B cell (primary cell): ENCODE results near the gene GPR151. TPM values are rescaled to one million over a fixed set of nuclear protein-coding genes. Genes with fewer than 3 reads are reported as not detected.

Source experiments
- ATAC-seq: fragments of 200-7000 bp; cut with Tn5 transposase; one replicate; pipeline ENCODE4 v1.10.0; 2021; ENCODE audit warnings: low read depth, mild to moderate bottlenecking, moderate number of reproducible peaks, moderate library complexity
- CTCF ChIA-PET: fragments of 350-600 bp; sonication (Branson Sonifier 250); formaldehyde crosslinking; loops from one replicate; lab custom pipeline; 2021; ENCODE audit warnings: antibody characterized with exemption, inconsistent platforms; lab: Charles Lee
- POLR2A ChIA-PET: fragments of 350-600 bp; sonication (Branson Sonifier 250); formaldehyde crosslinking; loops from one replicate; lab custom pipeline; 2021; ENCODE audit warnings: antibody characterized with exemption; lab: Charles Lee
- DNase-seq: peaks from one replicate; pipeline ENCODE4 v3.0.0; 2013
- H2AFZ ChIP-seq: 2 replicates; pipeline ENCODE4 v1.6.1; 2012; ENCODE audit warnings: mild to moderate bottlenecking, low read depth, low read length; ENCODE audit not compliant: insufficient read depth, poor library complexity, severe bottlenecking
- H3K27ac ChIP-seq, 2 donors: 1 replicate in 1 of 2; 2 replicates in 1 of 2; pipeline ENCODE4 v1.5.1; 2012 to 2013; ENCODE audit warnings: low read length in 2 of 2, mild to moderate bottlenecking in 2 of 2, moderate library complexity in 1 of 2
- H3K27me3 ChIP-seq, 4 experiments: fragments of 200-600 bp in 1 of 4; sonication (generic) in 1 of 4; replicated peaks in 1 of 4; 1 replicate in 2 of 4; 2 replicates in 2 of 4; pipeline versions ENCODE4 v1.6.1 to v1.7.0; 2013 to 2016; ENCODE audit warnings: low read length in 3 of 4, mild to moderate bottlenecking in 2 of 4, mixed read lengths in 1 of 4, moderate library complexity in 1 of 4; ENCODE audit not compliant: insufficient read depth in 4 of 4, control insufficient read depth in 3 of 4; ENCODE audit errors: control extremely low read depth in 1 of 4
- H3K36me3 ChIP-seq, 2 experiments: replicated peaks in 1 of 2; 1 replicate in 1 of 2; 2 replicates in 1 of 2; pipeline versions ENCODE4 v1.6.1 to v1.7.1; 2013; ENCODE audit warnings: low read length in 1 of 2; ENCODE audit not compliant: insufficient read depth in 2 of 2, control insufficient read depth in 1 of 2; ENCODE audit errors: control extremely low read depth in 1 of 2, extremely low read depth in 1 of 2
- H3K4me1 ChIP-seq, 2 donors: fragments of 200-600 bp in 1 of 2; sonication (generic) in 1 of 2; 1 replicate in 1 of 2; 2 replicates in 1 of 2; pipeline versions ENCODE4 v1.5.1 to v1.6.1; 2013 to 2017; ENCODE audit warnings: low read length in 2 of 2; ENCODE audit not compliant: control insufficient read depth in 2 of 2, insufficient read depth in 2 of 2
- H3K4me2 ChIP-seq: replicated peaks from 2 replicates; pipeline ENCODE3; 2012; ENCODE audit warnings: mild to moderate bottlenecking, low read depth, low read length; ENCODE audit not compliant: poor library complexity, severe bottlenecking
- H3K4me3 ChIP-seq, 5 experiments: fragments of 200-600 bp in 1 of 5; sonication (generic) in 1 of 5; 1 replicate in 3 of 5; 2 replicates in 2 of 5; pipeline versions ENCODE4 v1.5.1 to v1.7.0; 2011 to 2016; ENCODE audit warnings: low read length in 4 of 5, mild to moderate bottlenecking in 4 of 5, low read depth in 2 of 5, control low read depth in 1 of 5, moderate library complexity in 1 of 5; ENCODE audit not compliant: insufficient read depth in 1 of 5; ENCODE audit errors: control extremely low read depth in 1 of 5, extremely low read depth in 1 of 5
- H3K79me2 ChIP-seq: fragments of 200-600 bp; sonication (generic); one replicate; pipeline ENCODE4 v1.6.0; 2016; ENCODE audit warnings: low read length; ENCODE audit not compliant: control insufficient read depth, insufficient read depth
- H3K9ac ChIP-seq: fragments of 200-600 bp; sonication (generic); 2 replicates; pipeline ENCODE4 v1.6.1; 2017; ENCODE audit warnings: mild to moderate bottlenecking, low read length, moderate library complexity
- H3K9me3 ChIP-seq, 3 donors: one replicate each; pipeline versions ENCODE4 v1.6.1 to v1.7.1; 2013; ENCODE audit warnings: low read length in 2 of 3; ENCODE audit not compliant: control insufficient read depth in 2 of 3, insufficient read depth in 1 of 3; ENCODE audit errors: control extremely low read depth in 1 of 3
- H4K20me1 ChIP-seq: 2 replicates; pipeline ENCODE4 v1.6.0; 2012; ENCODE audit warnings: mild to moderate bottlenecking, low read length; ENCODE audit not compliant: insufficient read depth, control insufficient read depth, poor library complexity, severe bottlenecking
- H3K27ac Mint-ChIP-seq: one replicate; pipeline ENCODE4 v1.8.0; 2021; ENCODE audit warnings: mixed read lengths
- H3K27me3 Mint-ChIP-seq: one replicate; pipeline ENCODE4 v1.8.0; 2021; ENCODE audit warnings: mixed read lengths
- H3K4me1 Mint-ChIP-seq: one replicate; pipeline ENCODE4 v1.8.0; 2021; ENCODE audit warnings: mixed read lengths
- H3K4me3 Mint-ChIP-seq: one replicate; pipeline ENCODE4 v1.8.0; 2021; ENCODE audit warnings: mixed read lengths
- H3K9me3 Mint-ChIP-seq: one replicate; pipeline ENCODE4 v1.8.0; 2022; ENCODE audit warnings: mixed read lengths; ENCODE audit not compliant: insufficient read depth
- CTCF ChIP-seq: fragments of 200-600 bp; IDR thresholded peaks from one replicate; pipeline ENCODE4 v1.8.0; 2022; ENCODE audit warnings: antibody characterized with exemption, mild to moderate bottlenecking
- EZH2 ChIP-seq: IDR thresholded peaks from 2 replicates; pipeline ENCODE4 v1.6.1; 2012; ENCODE audit warnings: borderline replicate concordance, low read depth, mild to moderate bottlenecking, moderate library complexity, low read length; ENCODE audit not compliant: insufficient read depth, poor library complexity, severe bottlenecking
- WGBS: methylation state at CpG from one replicate; pipeline ENCODE4 v1.1.5; 2013; ENCODE audit warnings: missing lambda C conversion rate; ENCODE audit not compliant: insufficient coverage; 5-methylcytosine and 5-hydroxymethylcytosine counted together
- intact Hi-C: fragments of 100-400 bp; cut with micrococcal nuclease; formaldehyde crosslinking; loops from one replicate; pipeline ENCODE4 v1.10.0; 2022
- polyA plus RNA-seq: library from polyadenylated mRNA; depleted of rRNA; stranded (reverse); fragments of >200 nt; gene quantifications from 2 replicates; pipeline ENCODE4 v1.2.3, GENCODE V29; 2012
- total RNA-seq, 2 donors: library from RNA; stranded (reverse); fragments of 120-200 nt in 1 of 2; gene quantifications; 1 replicate in 1 of 2; 2 replicates in 1 of 2; pipeline versions ENCODE4 v1.2.3 to v1.2.4, GENCODE V29; 2013 to 2022

The GPR151 gene
- total and polyA plus RNA-seq, 2 donors (not counting 1 experiment from before 2014, with no cell fraction given), result not detected

- Histone ChIP-seq H3K9ac (no peak overlapping the region), H3K4me1 (no peaks in the 10 kb centered on the region), H3K27me3 (no peaks in the 10 kb centered on the region), H3K4me3 (no peak overlapping the region), H3K27ac (no peak overlapping the region), H3K4me2 (no peak overlapping the region), H4K20me1 (no peaks in the 10 kb centered on the region), H3K79me2 (no peaks in the 10 kb centered on the region), H3K9me3 (no peaks in the 10 kb centered on the region), H2AFZ (no peak overlapping the region), H3K36me3 (no peaks in the 10 kb centered on the region)
- Mint-ChIP-seq H3K4me1 (peaks cover 2% of the 10 kb centered on the region), H3K4me3 (no peak overlapping the region), H3K27ac (no peak overlapping the region), H3K27me3 (peaks cover 3% of the 10 kb centered on the region), H3K9me3 (no peaks in the 10 kb centered on the region)
- TF ChIP-seq CTCF (peak; percentile 89), EZH2 (no peak)
- WGBS, result 39% methylated on average over 9 of the region's 16 CpGs
- intact Hi-C loops, result loop anchor here (1.0 kb wide), 1 partner anchor 424 kb away; no protein-coding TSS in a partner anchor
- POLR2A ChIA-PET, result no interaction called here
- CTCF ChIA-PET, result interaction anchor here (0.7 to 5.1 kb wide), 14 partner anchors 9 to 1280 kb away, joined by 3 to 41 read pairs (median 3); no protein-coding TSS in a partner anchor
- ATAC-seq (peak; percentile 66), DNase-seq (peak; percentile 54)
Measured at GRCh38 chr5:146541958-146542849, 26.2 kb upstream of the GPR151 start.

- Histone ChIP-seq H3K4me3 (no peak overlapping the region), H3K9ac (no peak overlapping the region), H3K4me1 (no peaks in the 10 kb centered on the region), H2AFZ (no peak overlapping the region), H4K20me1 (no peaks in the 10 kb centered on the region), H3K36me3 (no peaks in the 10 kb centered on the region), H3K4me2 (no peak overlapping the region), H3K9me3 (no peaks in the 10 kb centered on the region), H3K27ac (no peak overlapping the region), H3K27me3 (no peaks in the 10 kb centered on the region), H3K79me2 (no peaks in the 10 kb centered on the region)
- intact Hi-C loops, result no loop called here
- ChIA-PET POLR2A (no interaction called here), CTCF (interaction anchor here (0.8 to 5.1 kb wide), 3 partner anchors 8 to 23 kb away, joined by 3 to 41 read pairs (median 3); no protein-coding TSS in a partner anchor)
- H3K4me1 Mint-ChIP-seq, result peaks cover 2% of the 10 kb centered on the region
- DNase-seq, result no peak
- H3K27me3 Mint-ChIP-seq, result peaks cover 7% of the 10 kb centered on the region
- TF ChIP-seq EZH2, result no peak
- TF ChIP-seq CTCF, result no peak
- H3K9me3 Mint-ChIP-seq, result no peaks in the 10 kb centered on the region
- WGBS, result no CpG with 5 or more reads among the region's 2 CpGs
- H3K4me3 Mint-ChIP-seq, result no peak overlapping the region
- no peak overlapping the region for H3K27ac Mint-ChIP-seq
- ATAC-seq, result no peak
Measured at GRCh38 chr5:146540414-146540813, 24.4 kb upstream of the GPR151 start.
